HEK293 (cell line): ENCODE results near the gene DSCAM.

Experiments
- CTCF ChIA-PET: fragments of 350-600 bp; formaldehyde crosslinking; extraction: SDS; loops from one replicate; lab custom pipeline; 2021; ENCODE audit warnings: antibody characterized with exemption; lab: Yijun Ruan, JAX
- POLR2A ChIA-PET: fragments of 300-600 bp; formaldehyde crosslinking; extraction: SDS; loops from one replicate; lab custom pipeline; 2020; ENCODE audit warnings: antibody characterized with exemption, inconsistent platforms; lab: Yijun Ruan, JAX
- H3K27ac ChIP-seq: fragments of 200-500 bp; sonication (Bioruptor generic); 2 replicates; pipeline ENCODE4 v1.5.1; 2014; ENCODE audit warnings: low read depth, low read length, control low read depth, inconsistent platforms; ENCODE audit errors: extremely low read depth
- H3K36me3 ChIP-seq, 2 experiments: fragments of 200-500 bp in 1 of 2; sonication (Bioruptor generic) in 1 of 2; 1 replicate in 1 of 2; 2 replicates in 1 of 2; pipeline ENCODE4 v1.5.1; 2014 to 2017; ENCODE audit warnings: inconsistent platforms in 2 of 2, low read length in 2 of 2; ENCODE audit not compliant: control insufficient read depth in 2 of 2, insufficient read depth in 1 of 2
- H3K4me1 ChIP-seq: fragments of 200-500 bp; sonication (Bioruptor generic); 2 replicates; pipeline ENCODE4 v1.5.1; 2014; ENCODE audit warnings: mild to moderate bottlenecking, low read length, inconsistent platforms; ENCODE audit not compliant: control insufficient read depth, insufficient read depth
- H3K4me3 ChIP-seq: 2 replicates; pipeline ENCODE4 v1.5.1; 2011; ENCODE audit warnings: low read depth, mild to moderate bottlenecking, control low read depth, low read length, moderate library complexity
- H3K9me3 ChIP-seq: fragments of 200-500 bp; sonication (Bioruptor generic); 2 replicates; pipeline ENCODE4 v1.5.1; 2014; ENCODE audit warnings: low read depth, low read length, inconsistent platforms; ENCODE audit not compliant: control insufficient read depth, insufficient read depth
- FEZF1 ChIP-seq: fragments of 450-650 bp; formaldehyde crosslinking; IDR thresholded peaks from 2 replicates; pipeline ENCODE4 v1.5.1; 2016; ENCODE audit warnings: missing biosample characterization, missing genetic modification characterization
- HOXD13 ChIP-seq: sonication (generic); formaldehyde crosslinking; IDR thresholded peaks from 2 replicates; pipeline ENCODE4 v1.8.0; 2022; ENCODE audit warnings: missing genetic modification reagents, borderline replicate concordance
- KLF16 ChIP-seq: fragments of 450-650 bp; formaldehyde crosslinking; IDR thresholded peaks from 2 replicates; pipeline ENCODE4 v1.5.1; 2017; ENCODE audit warnings: missing biosample characterization, missing genetic modification characterization
- KLF17 ChIP-seq: fragments of 450-650 bp; formaldehyde crosslinking; IDR thresholded peaks from 2 replicates; pipeline ENCODE4 v1.5.1; 2016; ENCODE audit warnings: missing biosample characterization, missing genetic modification characterization
- KLF7 ChIP-seq: fragments of 450-650 bp; formaldehyde crosslinking; IDR thresholded peaks from 2 replicates; pipeline ENCODE4 v1.5.1; 2016; ENCODE audit warnings: missing biosample characterization, missing genetic modification characterization, borderline replicate concordance
- KLF9 ChIP-seq: fragments of 450-650 bp; formaldehyde crosslinking; IDR thresholded peaks from 2 replicates; pipeline ENCODE4 v1.5.1; 2016; ENCODE audit warnings: missing biosample characterization, missing genetic modification characterization, low read depth
- SP3 ChIP-seq: fragments of 450-650 bp; formaldehyde crosslinking; IDR thresholded peaks from 2 replicates; pipeline ENCODE4 v1.5.1; 2016; ENCODE audit warnings: missing biosample characterization, missing genetic modification characterization
- ZBTB11 ChIP-seq: fragments of 450-650 bp; formaldehyde crosslinking; conservative IDR thresholded peaks from 2 replicates; pipeline ENCODE4 v1.5.1; 2016; ENCODE audit warnings: low read depth, missing biosample characterization, missing genetic modification characterization
- ZNF138 ChIP-seq: fragments of 450-650 bp; formaldehyde crosslinking; IDR thresholded peaks from 2 replicates; pipeline ENCODE4 v1.5.1; 2016; ENCODE audit warnings: missing biosample characterization, missing genetic modification characterization, borderline replicate concordance
- ZNF146 ChIP-seq: fragments of 450-650 bp; formaldehyde crosslinking; IDR thresholded peaks from 2 replicates; pipeline ENCODE4 v1.5.1; 2016; ENCODE audit warnings: missing biosample characterization, missing genetic modification characterization
- ZNF148 ChIP-seq: fragments of 450-650 bp; formaldehyde crosslinking; IDR thresholded peaks from 2 replicates; pipeline ENCODE4 v1.5.0; 2017; ENCODE audit warnings: missing biosample characterization, missing genetic modification characterization, borderline replicate concordance
- ZNF174 ChIP-seq: fragments of 450-650 bp; formaldehyde crosslinking; IDR thresholded peaks from 2 replicates; pipeline ENCODE4 v1.5.0; 2017; ENCODE audit warnings: missing biosample characterization, mild to moderate bottlenecking, missing genetic modification characterization
- ZNF302 ChIP-seq: fragments of 450-650 bp; formaldehyde crosslinking; IDR thresholded peaks from 2 replicates; pipeline ENCODE4 v1.5.1; 2016; ENCODE audit warnings: missing biosample characterization, missing genetic modification characterization, low read depth
- ZNF37A ChIP-seq: fragments of 450-650 bp; IDR thresholded peaks from 2 replicates; pipeline ENCODE4 v1.5.1; 2018; ENCODE audit warnings: missing biosample characterization, missing genetic modification characterization
- ZNF513 ChIP-seq: fragments of 450-650 bp; IDR thresholded peaks from 2 replicates; pipeline ENCODE4 v1.5.1; 2018; ENCODE audit warnings: missing biosample characterization, missing genetic modification characterization
- ZNF600 ChIP-seq: fragments of 450-650 bp; formaldehyde crosslinking; IDR thresholded peaks from 2 replicates; pipeline ENCODE4 v1.5.1; 2016; ENCODE audit warnings: missing biosample characterization, missing genetic modification characterization
- ZNF791 ChIP-seq: fragments of 450-650 bp; formaldehyde crosslinking; IDR thresholded peaks from 2 replicates; pipeline ENCODE4 v1.5.1; 2016; ENCODE audit warnings: missing biosample characterization, missing genetic modification characterization
- TF ChIP-seq, protein P1 (sequence below): fragments of 450-650 bp; formaldehyde crosslinking; IDR thresholded peaks from 2 replicates; pipeline ENCODE4; 2016; ENCODE audit warnings: missing biosample characterization, missing genetic modification characterization

Gene DSCAM

GRCh38 chr21:40436261-40436660 lies 410.7 kb downstream of the DSCAM start:
- no peaks in the 10 kb centered on the region for H3K9me3 ChIP-seq
- no peaks in the 10 kb centered on the region for H3K4me1 ChIP-seq
- no peaks in the 10 kb centered on the region for H3K36me3 ChIP-seq
- H3K27ac ChIP-seq, result no peak overlapping the region
- ChIA-PET CTCF (no interaction called here), POLR2A (no interaction called here)
- TF ChIP-seq ZNF37A (tag by site-specific recombination), result no peak
- no peak for TF ChIP-seq KLF9 (tag by site-specific recombination)
- TF ChIP-seq SP3 (tag by site-specific recombination), result no peak
- TF ChIP-seq ZNF146 (tag by site-specific recombination), result no peak
- TF ChIP-seq ZNF302 (tag by site-specific recombination), result no peak
- no peak for TF ChIP-seq ZNF148
- no peak for TF ChIP-seq ZNF138
- TF ChIP-seq, protein P1, sequence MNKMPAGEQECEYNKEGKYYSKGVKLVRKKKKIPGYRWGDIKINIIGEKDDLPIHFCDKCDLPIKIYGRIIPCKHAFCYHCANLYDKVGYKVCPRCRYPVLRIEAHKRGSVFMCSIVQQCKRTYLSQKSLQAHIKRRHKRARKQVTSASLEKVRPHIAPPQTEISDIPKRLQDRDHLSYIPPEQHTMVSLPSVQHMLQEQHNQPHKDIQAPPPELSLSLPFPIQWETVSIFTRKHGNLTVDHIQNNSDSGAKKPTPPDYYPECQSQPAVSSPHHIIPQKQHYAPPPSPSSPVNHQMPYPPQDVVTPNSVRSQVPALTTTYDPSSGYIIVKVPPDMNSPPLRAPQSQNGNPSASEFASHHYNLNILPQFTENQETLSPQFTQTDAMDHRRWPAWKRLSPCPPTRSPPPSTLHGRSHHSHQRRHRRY (tag by site-specific recombination), result no peak
- TF ChIP-seq KLF17 (tag by site-specific recombination), result no peak
- TF ChIP-seq ZNF174 (tag by site-specific recombination), result no peak
- no peak for TF ChIP-seq ZNF791 (tag by site-specific recombination)
- TF ChIP-seq KLF7, result no peak
- no peak for TF ChIP-seq ZNF600 (tag by site-specific recombination)
- TF ChIP-seq HOXD13 (CRISPR knock-in tag), result no peak
- TF ChIP-seq FEZF1 (tag by site-specific recombination), result no peak
- TF ChIP-seq ZBTB11 (tag by site-specific recombination), result no peak
- TF ChIP-seq ZNF513 (tag by site-specific recombination), result no peak
- TF ChIP-seq KLF16 (tag by site-specific recombination), result no peak
- H3K4me3 ChIP-seq, result no peak overlapping the region
